K562 (cell line): ENCODE results near the gene C1QTNF6.
"Not testable (repeated sequence)": the region's sequence is repeated elsewhere in the genome, so short reads cannot be mapped to it uniquely, and the experiment has no call there.

Source experiments
- MAFF ChIP-seq: IDR thresholded peaks from 2 replicates; pipeline ENCODE4 v1.6.1; 2012; ENCODE audit warnings: low read length, improper control_type of control experiment
- TCF7L2 ChIP-seq: fragments of 150-350 bp; IDR thresholded peaks from 2 replicates; pipeline ENCODE4 v1.6.1; 2016; ENCODE audit warnings: low read depth, mild to moderate bottlenecking, low read length, moderate library complexity
- U2AF2 ChIP-seq: fragments of 200-400 bp; formaldehyde crosslinking; optimal IDR thresholded peaks from 2 replicates; pipeline ENCODE3; 2017; ENCODE audit warnings: low read depth, mild to moderate bottlenecking, low read length
- ZNF274 ChIP-seq: IDR thresholded peaks from 2 replicates; pipeline ENCODE4 v1.6.1; 2011; ENCODE audit warnings: low read depth, mild to moderate bottlenecking, low read length, moderate library complexity, borderline replicate concordance
- TF ChIP-seq, protein P1 (sequence below), 3 experiments: fragments of 200-800 bp in 1 of 3; fragments of 250-450 bp in 1 of 3; fragments of 450-650 bp in 1 of 3; sonication (Bioruptor Pico) in 1 of 3; sonication (Bioruptor generic) in 1 of 3; formaldehyde crosslinking in 1 of 3; IDR thresholded peaks; 2 replicates each; pipeline versions ENCODE4 v1.6.1 to v1.8.0; 2016 to 2022; ENCODE audit warnings: mild to moderate bottlenecking in 2 of 3, missing genetic modification characterization in 2 of 3, missing compliant biosample characterization in 1 of 3, moderate library complexity in 1 of 3
- TF ChIP-seq, protein P2 (sequence below): fragments of 450-650 bp; formaldehyde crosslinking; IDR thresholded peaks from 2 replicates; pipeline ENCODE4 v1.4.0; 2022; ENCODE audit warnings: missing genetic modification characterization

DNA sequence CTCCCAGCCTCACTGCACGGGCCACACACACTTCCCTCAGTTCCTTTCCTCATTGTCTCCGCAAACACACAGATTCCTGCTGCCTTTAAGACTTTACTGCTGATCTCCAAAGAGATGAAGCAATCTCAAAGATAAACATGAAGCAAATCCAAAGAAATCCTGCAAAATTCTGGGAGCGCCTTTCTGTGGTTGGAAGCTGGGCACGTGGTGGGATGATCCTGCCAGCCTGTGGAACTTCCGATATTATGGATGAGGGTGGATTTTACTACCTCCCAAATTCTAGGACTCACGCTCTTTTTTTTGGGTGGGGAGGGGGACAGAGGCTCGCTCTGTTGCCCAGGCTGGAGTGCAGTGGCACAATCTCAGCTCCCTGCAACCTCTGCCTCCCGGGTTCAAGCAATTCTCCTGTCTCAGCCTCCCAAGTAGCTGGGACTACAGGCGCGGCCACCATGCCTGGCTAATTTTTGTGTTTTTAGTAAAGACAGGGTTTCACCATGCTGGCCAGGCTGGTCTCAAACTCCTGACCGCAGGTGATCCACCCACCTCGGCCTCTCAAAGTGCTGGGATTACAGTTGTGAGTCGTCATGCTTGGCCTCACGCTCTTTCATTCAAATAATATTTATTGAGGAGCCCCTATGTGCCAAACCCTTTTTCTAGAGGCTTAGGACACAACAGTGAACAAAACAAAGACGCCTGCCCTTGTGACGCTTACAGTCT is 17.2 kb downstream of the C1QTNF6 start:
- TF ChIP-seq, protein P1, sequence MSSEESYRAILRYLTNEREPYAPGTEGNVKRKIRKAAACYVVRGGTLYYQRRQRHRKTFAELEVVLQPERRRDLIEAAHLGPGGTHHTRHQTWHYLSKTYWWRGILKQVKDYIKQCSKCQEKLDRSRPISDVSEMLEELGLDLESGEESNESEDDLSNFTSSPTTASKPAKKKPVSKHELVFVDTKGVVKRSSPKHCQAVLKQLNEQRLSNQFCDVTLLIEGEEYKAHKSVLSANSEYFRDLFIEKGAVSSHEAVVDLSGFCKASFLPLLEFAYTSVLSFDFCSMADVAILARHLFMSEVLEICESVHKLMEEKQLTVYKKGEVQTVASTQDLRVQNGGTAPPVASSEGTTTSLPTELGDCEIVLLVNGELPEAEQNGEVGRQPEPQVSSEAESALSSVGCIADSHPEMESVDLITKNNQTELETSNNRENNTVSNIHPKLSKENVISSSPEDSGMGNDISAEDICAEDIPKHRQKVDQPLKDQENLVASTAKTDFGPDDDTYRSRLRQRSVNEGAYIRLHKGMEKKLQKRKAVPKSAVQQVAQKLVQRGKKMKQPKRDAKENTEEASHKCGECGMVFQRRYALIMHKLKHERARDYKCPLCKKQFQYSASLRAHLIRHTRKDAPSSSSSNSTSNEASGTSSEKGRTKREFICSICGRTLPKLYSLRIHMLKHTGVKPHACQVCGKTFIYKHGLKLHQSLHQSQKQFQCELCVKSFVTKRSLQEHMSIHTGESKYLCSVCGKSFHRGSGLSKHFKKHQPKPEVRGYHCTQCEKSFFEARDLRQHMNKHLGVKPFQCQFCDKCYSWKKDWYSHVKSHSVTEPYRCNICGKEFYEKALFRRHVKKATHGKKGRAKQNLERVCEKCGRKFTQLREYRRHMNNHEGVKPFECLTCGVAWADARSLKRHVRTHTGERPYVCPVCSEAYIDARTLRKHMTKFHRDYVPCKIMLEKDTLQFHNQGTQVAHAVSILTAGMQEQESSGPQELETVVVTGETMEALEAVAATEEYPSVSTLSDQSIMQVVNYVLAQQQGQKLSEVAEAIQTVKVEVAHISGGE (CRISPR knock-in tag; IDR thresholded peaks at IDR 0.05), result not testable (repeated sequence)
- TF ChIP-seq MAFF, U2AF2, TCF7L2, ZNF274: not testable (repeated sequence)
- TF ChIP-seq, protein P2, sequence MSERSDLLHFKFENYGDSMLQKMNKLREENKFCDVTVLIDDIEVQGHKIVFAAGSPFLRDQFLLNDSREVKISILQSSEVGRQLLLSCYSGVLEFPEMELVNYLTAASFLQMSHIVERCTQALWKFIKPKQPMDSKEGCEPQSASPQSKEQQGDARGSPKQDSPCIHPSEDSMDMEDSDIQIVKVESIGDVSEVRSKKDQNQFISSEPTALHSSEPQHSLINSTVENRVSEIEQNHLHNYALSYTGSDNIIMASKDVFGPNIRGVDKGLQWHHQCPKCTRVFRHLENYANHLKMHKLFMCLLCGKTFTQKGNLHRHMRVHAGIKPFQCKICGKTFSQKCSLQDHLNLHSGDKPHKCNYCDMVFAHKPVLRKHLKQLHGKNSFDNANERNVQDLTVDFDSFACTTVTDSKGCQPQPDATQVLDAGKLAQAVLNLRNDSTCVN (CRISPR knock-in tag), result not testable (repeated sequence)
